ENCODE data around the gene MLLT3. TPM values are rescaled to one million over a fixed set of nuclear protein-coding genes. Genes with fewer than 3 reads are reported as not detected.

Gene MLLT3
- total RNA-seq, 2 experiments from 2014 or later, result 55.9 to 56.4 TPM

DNA sequence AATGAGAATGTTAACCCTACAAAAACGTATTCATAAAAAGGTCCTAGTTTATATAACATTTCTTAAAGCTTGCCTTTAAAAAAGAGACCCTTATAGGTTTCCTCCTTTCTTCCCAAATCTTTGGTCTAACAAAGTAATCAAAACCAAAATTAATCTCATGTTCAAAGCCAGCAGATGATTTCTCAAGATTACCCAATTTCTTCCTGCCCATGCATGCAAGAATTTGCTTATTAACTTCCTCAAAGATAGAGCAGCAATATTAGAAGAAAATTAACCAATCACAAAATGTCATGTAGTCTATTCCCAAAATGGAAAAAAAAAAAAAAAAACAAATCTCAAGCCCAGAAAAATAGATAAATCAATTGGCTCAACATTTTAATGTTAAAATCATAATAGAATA lies 114.9 kb downstream of the MLLT3 start:
- Mint-ChIP-seq H3K4me3 (no peak overlapping the region), H3K27me3 (no peaks in the 10 kb centered on the region), H3K4me1 (peaks cover 62% of the 10 kb centered on the region), H3K27ac (no peak overlapping the region), H3K36me3 (peaks cover 24% of the 10 kb centered on the region), H3K9me3 (ENCODE audit: low read depth) (peaks cover 9% of the 10 kb centered on the region)
- ATAC-seq (no peak), DNase-seq (no peak)
- CTCF ChIA-PET, result no interaction called here

DNA sequence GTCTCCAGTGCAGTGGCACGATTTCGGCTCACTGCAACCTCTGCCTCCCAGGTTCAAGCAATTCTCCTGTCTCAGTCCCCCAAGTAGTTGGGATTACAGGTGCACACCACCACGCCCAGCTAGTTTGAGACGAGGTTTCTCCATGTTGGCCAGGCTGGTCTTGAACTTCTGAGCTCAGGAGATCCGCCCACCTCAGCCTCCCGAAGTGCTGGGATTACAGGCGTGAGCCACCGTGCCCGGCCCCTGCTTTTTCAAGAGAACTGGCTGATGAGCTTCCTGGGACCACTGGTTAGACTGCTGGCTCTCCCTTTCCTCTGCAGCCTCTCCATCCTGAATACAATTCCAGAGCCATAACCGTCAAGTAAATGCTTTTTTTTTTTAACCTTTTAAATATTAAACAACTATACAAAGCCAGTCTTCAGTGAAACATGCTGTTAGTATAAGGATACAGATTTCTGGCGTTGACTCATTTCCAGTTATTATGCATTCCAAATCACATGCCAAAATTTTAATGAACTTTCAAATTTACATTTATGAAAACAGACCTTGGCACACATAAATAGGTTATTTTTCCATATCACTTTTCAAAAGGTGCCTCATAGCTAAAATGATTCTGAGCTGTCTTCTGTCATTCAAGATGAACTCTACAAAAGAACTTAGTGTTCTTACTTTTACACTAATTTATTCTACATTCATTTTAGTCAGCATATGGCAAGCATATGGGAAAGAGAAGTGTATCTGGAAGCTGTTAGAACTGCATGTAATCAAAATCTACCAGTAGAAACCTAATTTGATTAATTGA lies 116.0 kb downstream of the MLLT3 start:
- ATAC-seq, result no peak
- no peak for DNase-seq
- CTCF ChIA-PET, result interaction anchor here (0.7 kb wide), 1 partner anchor 116 kb away, joined by 3 read pairs; the partner anchor contains the start of gene MLLT3
- Mint-ChIP-seq H3K4me3 (no peak overlapping the region), H3K27me3 (no peaks in the 10 kb centered on the region), H3K9me3 (ENCODE audit: low read depth) (peaks cover 9% of the 10 kb centered on the region), H3K4me1 (peaks cover 51% of the 10 kb centered on the region), H3K36me3 (peaks cover 24% of the 10 kb centered on the region), H3K27ac (no peak overlapping the region)

DNA sequence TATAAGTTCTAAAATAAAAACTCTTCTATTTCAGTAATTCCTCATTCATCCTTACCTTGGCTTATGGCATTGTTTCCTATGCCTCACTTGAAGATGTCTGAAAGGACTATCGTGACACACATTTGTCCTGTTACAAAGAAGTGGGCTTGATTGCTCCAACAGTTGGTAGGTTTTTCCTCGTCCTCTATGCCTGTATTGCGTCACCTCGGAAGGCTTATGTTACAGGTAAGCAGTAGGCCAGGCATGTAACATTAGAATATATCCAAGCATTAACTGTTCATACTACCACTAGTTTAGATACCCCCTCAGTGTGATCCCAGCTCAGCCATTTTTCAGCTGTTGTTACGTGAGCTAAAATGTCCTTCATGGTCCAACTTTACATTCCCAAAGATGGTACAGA lies 116.7 kb downstream of the MLLT3 start:
- Mint-ChIP-seq H3K27me3 (no peaks in the 10 kb centered on the region), H3K27ac (no peak overlapping the region), H3K9me3 (ENCODE audit: low read depth) (peaks cover 9% of the 10 kb centered on the region), H3K4me3 (no peak overlapping the region), H3K4me1 (peaks cover 49% of the 10 kb centered on the region), H3K36me3 (peaks cover 27% of the 10 kb centered on the region)
- DNase-seq (no peak), ATAC-seq (no peak)
- CTCF ChIA-PET, result no interaction called here

DNA sequence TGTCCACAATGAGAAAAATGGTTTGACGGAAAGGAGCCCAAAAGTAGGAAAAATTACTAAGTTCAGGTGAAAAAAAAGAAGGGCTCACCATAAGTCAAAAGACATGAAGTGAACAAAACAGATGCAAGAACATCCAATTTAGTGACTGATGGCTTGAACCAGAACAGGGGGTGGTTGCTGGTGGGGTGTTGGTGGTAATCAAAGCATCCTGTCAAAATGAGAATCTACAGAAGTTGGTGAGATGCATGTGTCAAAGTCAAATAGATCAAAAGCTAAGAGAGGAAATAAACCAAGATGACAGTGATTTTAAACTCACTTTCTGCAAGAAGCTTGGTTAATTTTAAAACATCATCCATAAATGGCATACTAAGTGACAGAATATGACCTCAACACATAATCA lies 117.4 kb downstream of the MLLT3 start:
- Mint-ChIP-seq H3K27ac (peak overlapping the region; percentile 35), H3K36me3 (peaks cover 26% of the 10 kb centered on the region), H3K9me3 (ENCODE audit: low read depth) (peaks cover 7% of the 10 kb centered on the region), H3K4me1 (peaks cover 47% of the 10 kb centered on the region), H3K4me3 (no peak overlapping the region), H3K27me3 (no peaks in the 10 kb centered on the region)
- CTCF ChIA-PET, result no interaction called here
- DNase-seq (peak; percentile 56), ATAC-seq (peak; percentile 51)

DNA sequence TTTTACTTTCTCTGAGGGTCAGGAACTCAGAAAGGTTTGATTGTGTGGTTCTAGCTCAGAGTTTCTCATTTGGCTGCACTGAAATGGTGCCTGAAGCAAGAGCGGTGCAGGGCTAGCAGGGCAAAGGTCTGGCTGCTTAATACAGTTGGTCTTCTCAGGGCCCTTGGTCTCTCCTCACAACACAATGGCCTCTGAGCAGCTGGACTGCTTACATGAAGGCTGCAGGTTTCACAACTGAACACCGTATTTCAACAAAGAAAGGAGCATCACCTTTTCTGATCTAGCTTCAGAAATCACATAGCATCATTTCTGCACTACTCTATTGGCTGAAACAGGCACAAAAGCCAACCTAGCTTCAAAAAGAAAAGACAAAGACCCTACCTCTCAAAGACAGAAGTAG lies 122.2 kb downstream of the MLLT3 start:
- ATAC-seq, result no peak
- no peak overlapping the region for H3K27ac Mint-ChIP-seq
- DNase-seq, result no peak
- CTCF ChIA-PET, result interaction anchor here (1.5 kb wide), 1 partner anchor 12 kb away, joined by 3 read pairs; no protein-coding TSS in a partner anchor
- H3K4me3 Mint-ChIP-seq, result no peak overlapping the region
- H3K9me3 Mint-ChIP-seq (ENCODE audit: low read depth), result peaks cover 6% of the 10 kb centered on the region
- H3K27me3 Mint-ChIP-seq, result no peaks in the 10 kb centered on the region
- H3K36me3 Mint-ChIP-seq, result peaks cover 32% of the 10 kb centered on the region
- H3K4me1 Mint-ChIP-seq, result peaks cover 23% of the 10 kb centered on the region

DNA sequence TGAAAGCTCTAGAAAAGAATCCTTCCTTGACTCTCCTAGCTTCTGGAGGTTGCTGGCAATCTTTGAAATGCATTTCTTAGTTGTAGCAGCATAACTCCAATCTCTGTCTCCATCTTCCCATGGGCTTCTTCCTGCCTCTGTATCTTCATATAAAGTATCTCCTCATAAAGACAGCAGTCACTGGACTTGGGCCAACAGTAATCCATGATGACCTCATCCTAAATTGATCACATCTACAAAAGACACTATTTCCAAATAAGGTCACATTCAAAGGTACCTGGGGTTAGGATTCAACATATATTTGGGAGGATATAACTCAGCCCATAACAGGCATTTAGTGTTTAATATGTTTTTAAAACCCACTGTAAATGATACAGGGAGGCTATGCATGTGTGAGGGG lies 123.3 kb downstream of the MLLT3 start:
- DNase-seq (no peak), ATAC-seq (no peak)
- H3K27me3 Mint-ChIP-seq, result no peaks in the 10 kb centered on the region
- no peak overlapping the region for H3K27ac Mint-ChIP-seq
- H3K4me1 Mint-ChIP-seq, result peaks cover 15% of the 10 kb centered on the region
- peaks cover 6% of the 10 kb centered on the region for H3K9me3 Mint-ChIP-seq (ENCODE audit: low read depth)
- H3K36me3 Mint-ChIP-seq, result peaks cover 25% of the 10 kb centered on the region
- no peak overlapping the region for H3K4me3 Mint-ChIP-seq
- CTCF ChIA-PET, result interaction anchor here (1.5 kb wide), 1 partner anchor 13 kb away, joined by 3 read pairs; no protein-coding TSS in a partner anchor

DNA sequence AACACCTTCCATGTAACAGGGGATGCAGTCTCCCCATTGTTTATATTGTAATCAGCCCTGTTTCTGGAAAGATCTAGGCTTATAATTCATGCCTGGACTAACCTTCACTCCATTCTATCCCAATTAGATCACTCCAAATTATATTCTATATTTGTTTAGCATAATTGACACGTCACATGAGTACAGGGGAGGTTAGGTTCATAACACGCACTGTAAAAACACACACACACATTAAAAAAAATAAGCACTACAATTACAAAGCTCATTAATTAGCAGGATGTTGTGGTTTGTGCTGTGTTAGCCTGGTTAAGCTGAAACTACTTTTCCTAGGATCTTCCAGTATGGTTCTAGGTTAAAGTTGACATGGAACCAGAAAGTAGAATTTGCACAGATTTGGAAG lies 126.0 kb downstream of the MLLT3 start:
- H3K36me3 Mint-ChIP-seq, result peaks cover 13% of the 10 kb centered on the region
- H3K27ac Mint-ChIP-seq, result no peak overlapping the region
- H3K27me3 Mint-ChIP-seq, result no peaks in the 10 kb centered on the region
- H3K4me1 Mint-ChIP-seq, result peaks cover 10% of the 10 kb centered on the region
- no peak overlapping the region for H3K4me3 Mint-ChIP-seq
- H3K9me3 Mint-ChIP-seq (ENCODE audit: low read depth), result no peaks in the 10 kb centered on the region
- DNase-seq (no peak), ATAC-seq (no peak)
- CTCF ChIA-PET, result no interaction called here

DNA sequence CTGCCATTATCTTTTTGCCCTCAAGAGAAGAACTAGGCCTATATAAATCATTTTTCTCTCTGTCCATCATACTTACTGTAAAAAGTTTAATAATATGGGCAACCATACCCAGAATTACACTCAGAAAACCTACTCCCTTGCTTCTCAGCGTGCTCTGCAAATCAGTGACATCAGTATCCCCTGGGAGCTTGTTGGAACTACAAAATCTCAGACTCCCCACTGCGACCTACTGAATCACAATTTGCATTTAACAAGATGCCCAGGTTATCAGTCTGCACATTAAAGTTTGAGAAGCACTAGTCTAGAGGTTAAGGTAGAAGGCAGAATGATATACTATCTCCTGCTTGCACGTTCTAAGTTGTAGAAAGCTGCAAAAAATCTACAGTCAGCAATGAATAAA lies 127.2 kb downstream of the MLLT3 start:
- Mint-ChIP-seq H3K4me1 (peaks cover 16% of the 10 kb centered on the region), H3K27ac (no peak overlapping the region), H3K27me3 (no peaks in the 10 kb centered on the region), H3K9me3 (ENCODE audit: low read depth) (no peaks in the 10 kb centered on the region), H3K4me3 (no peak overlapping the region), H3K36me3 (peaks cover 8% of the 10 kb centered on the region)
- no peak for ATAC-seq
- CTCF ChIA-PET, result no interaction called here
- DNase-seq, result no peak

DNA sequence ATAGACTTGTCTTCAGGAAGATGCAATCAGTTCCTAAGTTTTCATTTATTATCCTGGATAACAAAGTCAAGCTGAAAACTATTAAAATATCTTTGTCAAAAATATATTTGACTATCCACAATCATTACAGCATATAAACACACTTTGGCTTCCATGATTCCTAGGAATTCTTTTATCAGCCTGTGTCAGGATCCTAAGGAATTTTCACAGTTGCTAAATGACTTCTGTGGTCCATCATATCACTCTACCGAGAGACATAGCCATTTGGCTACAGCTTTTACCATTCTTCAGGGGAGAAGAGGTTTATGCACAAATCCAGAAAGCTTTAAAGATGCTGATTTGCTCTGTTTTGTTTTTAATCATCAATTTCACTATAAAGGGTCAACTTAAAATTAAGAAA lies 128.3 kb downstream of the MLLT3 start:
- Mint-ChIP-seq H3K27me3 (no peaks in the 10 kb centered on the region), H3K4me3 (no peak overlapping the region), H3K36me3 (peaks cover 8% of the 10 kb centered on the region), H3K27ac (no peak overlapping the region), H3K9me3 (ENCODE audit: low read depth) (no peaks in the 10 kb centered on the region), H3K4me1 (peaks cover 17% of the 10 kb centered on the region)
- ATAC-seq (no peak), DNase-seq (no peak)
- CTCF ChIA-PET, result no interaction called here

DNA sequence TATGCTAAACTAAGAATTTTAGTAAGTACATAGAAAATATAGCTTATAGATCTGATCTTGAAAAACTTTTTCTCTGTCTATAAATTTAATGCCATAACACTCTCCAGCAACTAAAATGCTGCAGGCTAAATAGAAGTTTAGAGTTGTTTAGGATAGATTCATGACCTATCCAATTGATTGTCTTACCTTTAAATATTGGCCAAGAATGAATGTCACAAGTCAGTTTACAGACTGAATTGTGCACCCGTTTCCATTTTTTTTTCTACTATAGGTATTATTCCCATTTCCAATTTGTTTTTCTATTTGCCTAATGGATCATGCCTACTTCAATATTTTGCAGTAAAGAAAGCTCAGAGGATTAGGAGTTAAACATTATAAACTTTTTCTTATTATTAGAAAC lies 129.5 kb downstream of the MLLT3 start:
- DNase-seq, result no peak
- H3K36me3 Mint-ChIP-seq, result no peaks in the 10 kb centered on the region
- no peak overlapping the region for H3K4me3 Mint-ChIP-seq
- peaks cover 14% of the 10 kb centered on the region for H3K4me1 Mint-ChIP-seq
- H3K9me3 Mint-ChIP-seq (ENCODE audit: low read depth), result no peaks in the 10 kb centered on the region
- CTCF ChIA-PET, result no interaction called here
- no peaks in the 10 kb centered on the region for H3K27me3 Mint-ChIP-seq
- no peak overlapping the region for H3K27ac Mint-ChIP-seq
- ATAC-seq, result no peak

DNA sequence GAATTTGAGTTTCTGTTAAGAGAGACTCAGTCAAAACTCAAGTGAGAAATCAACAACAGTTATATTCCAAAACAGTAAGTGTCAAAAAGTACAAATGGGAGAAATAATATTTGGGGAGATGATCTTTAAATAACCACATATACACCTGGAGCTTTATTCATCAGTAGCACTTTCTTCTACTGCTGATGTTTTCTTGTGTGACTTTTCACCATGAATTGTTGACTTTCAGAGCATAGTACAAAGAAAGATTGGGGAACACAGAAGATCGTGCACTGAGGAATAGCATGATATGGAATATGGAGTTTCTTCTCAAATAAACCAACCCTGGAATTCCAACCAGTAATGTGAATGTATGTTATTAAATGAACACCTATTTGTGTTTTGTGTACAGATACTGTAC lies 130.7 kb downstream of the MLLT3 start:
- Mint-ChIP-seq H3K36me3 (no peaks in the 10 kb centered on the region), H3K9me3 (ENCODE audit: low read depth) (no peaks in the 10 kb centered on the region), H3K4me1 (peaks cover 13% of the 10 kb centered on the region), H3K27me3 (no peaks in the 10 kb centered on the region), H3K4me3 (no peak overlapping the region), H3K27ac (no peak overlapping the region)
- ATAC-seq (no peak), DNase-seq (no peak)
- CTCF ChIA-PET, result no interaction called here

DNA sequence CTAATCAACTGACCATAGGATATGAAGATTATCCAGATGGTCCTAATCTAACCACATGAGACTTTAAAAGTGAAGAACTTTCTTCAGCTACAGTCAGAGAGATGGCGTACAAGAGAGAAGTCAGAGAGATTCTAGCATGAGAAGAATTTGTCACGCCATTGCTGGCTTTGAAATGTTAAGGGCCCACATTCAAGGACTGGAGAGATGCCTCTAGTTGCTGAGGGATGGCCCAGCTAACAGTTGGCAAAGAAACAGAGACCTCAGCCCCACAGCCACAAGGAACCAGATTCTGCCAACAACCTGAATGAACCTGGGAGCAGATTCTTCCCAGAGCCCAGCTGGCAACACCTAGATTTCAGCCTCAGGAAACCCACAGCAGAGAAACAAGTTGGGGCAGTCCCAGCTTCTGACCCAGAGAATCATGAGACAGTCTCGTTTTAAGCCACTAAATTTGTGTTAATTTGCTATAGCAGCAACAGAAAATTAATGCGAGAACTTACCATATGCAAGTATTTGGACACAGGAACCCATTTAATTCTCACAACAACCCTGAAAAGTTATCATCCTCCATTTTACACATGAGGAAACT lies 132.0 kb downstream of the MLLT3 start:
- Mint-ChIP-seq H3K9me3 (ENCODE audit: low read depth) (no peaks in the 10 kb centered on the region), H3K27ac (no peak overlapping the region), H3K4me3 (no peak overlapping the region), H3K27me3 (no peaks in the 10 kb centered on the region), H3K36me3 (no peaks in the 10 kb centered on the region), H3K4me1 (peaks cover 8% of the 10 kb centered on the region)
- DNase-seq, result no peak
- CTCF ChIA-PET, result no interaction called here
- ATAC-seq, result no peak

DNA sequence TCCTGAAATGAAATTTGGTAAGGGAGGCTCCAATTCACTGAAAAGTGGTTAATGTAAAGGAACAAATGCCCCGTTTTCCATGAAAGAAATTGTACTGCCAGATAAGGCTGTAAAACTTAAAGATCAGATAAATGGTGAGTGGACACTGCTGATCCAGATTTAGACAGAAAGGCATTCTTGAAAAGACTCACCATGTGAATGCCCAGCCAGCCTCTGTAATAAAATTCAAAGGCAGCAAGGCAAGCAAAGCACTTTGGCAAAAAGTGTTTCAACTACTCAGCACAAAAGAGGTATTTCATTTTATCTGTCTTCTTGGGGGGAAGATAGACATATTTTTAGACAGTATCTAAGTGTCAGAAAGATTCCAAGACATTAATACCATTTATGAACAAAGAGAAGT lies 133.6 kb downstream of the MLLT3 start:
- Mint-ChIP-seq H3K4me1 (peaks cover 8% of the 10 kb centered on the region), H3K9me3 (ENCODE audit: low read depth) (no peaks in the 10 kb centered on the region), H3K27ac (no peak overlapping the region), H3K36me3 (peaks cover 5% of the 10 kb centered on the region), H3K27me3 (no peaks in the 10 kb centered on the region), H3K4me3 (no peak overlapping the region)
- CTCF ChIA-PET, result no interaction called here
- no peak for ATAC-seq
- DNase-seq, result no peak

DNA sequence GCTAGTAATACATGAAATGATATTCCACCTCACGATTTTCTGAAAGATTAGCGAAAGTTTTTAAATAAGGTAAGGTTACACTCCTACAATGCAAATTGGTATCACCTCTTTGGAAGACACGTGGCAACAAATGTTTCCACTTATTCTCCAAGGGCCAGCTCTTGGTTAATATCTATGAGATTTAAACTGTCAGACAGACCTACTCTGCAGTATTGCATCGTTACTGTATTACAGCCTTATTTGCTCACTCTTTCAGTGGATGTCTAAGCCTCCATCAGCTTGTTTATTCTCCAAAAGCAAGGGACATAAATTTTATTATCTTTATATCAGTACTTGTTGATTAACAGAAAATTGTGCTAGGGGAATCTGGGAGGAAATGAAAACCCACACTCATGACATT lies 135.7 kb downstream of the MLLT3 start:
- CTCF ChIA-PET, result interaction anchor here (1.6 kb wide), 1 partner anchor 11 kb away, joined by 3 read pairs; no protein-coding TSS in a partner anchor
- Mint-ChIP-seq H3K4me1 (peaks cover 8% of the 10 kb centered on the region), H3K9me3 (ENCODE audit: low read depth) (no peaks in the 10 kb centered on the region), H3K36me3 (peaks cover 8% of the 10 kb centered on the region), H3K27ac (no peak overlapping the region), H3K27me3 (no peaks in the 10 kb centered on the region), H3K4me3 (no peak overlapping the region)
- no peak for DNase-seq
- ATAC-seq, result no peak

All from activated CD8-positive, alpha-beta memory T cell treated with anti-CD3 and anti-CD28 coated beads, Interleukin-2, amount 10 ng/mL, durations not matched to agents 7 days and 5 days (primary cell).